Neuronal stem cell (in vitro differentiated cells): Measurements from ENCODE around the gene MTARC2.

Experiments used
- DNase-seq: peaks from one replicate; pipeline ENCODE4 v3.0.0-alpha.2; 2013; ENCODE audit warnings: low spot score
- H2AFZ ChIP-seq: one replicate; pipeline ENCODE4 v1.6.1; 2013; ENCODE audit warnings: mild to moderate bottlenecking, low read length, inconsistent platforms
- H2AK5ac ChIP-seq: 2 replicates; pipeline ENCODE4 v1.6.1; 2013; ENCODE audit warnings: low read depth, mild to moderate bottlenecking, inconsistent platforms, low read length, moderate library complexity, mixed read lengths
- H2BK120ac ChIP-seq: 2 replicates; pipeline ENCODE4 v1.6.1; 2013; ENCODE audit warnings: low read depth, mild to moderate bottlenecking, inconsistent platforms, low read length, moderate library complexity, mixed read lengths
- H2BK12ac ChIP-seq: one replicate; pipeline ENCODE4 v1.6.1; 2013; ENCODE audit warnings: low read length, inconsistent platforms
- H2BK15ac ChIP-seq: 2 replicates; pipeline ENCODE4 v1.6.1; 2013; ENCODE audit warnings: mild to moderate bottlenecking, low read length, inconsistent platforms, mixed read lengths
- H2BK5ac ChIP-seq: one replicate; pipeline ENCODE4 v1.6.1; 2013; ENCODE audit warnings: inconsistent platforms, mild to moderate bottlenecking, low read length, moderate library complexity
- H3K14ac ChIP-seq: one replicate; pipeline ENCODE4 v1.6.1; 2013; ENCODE audit warnings: low read length, inconsistent platforms
- H3K18ac ChIP-seq: 2 replicates; pipeline ENCODE4 v1.6.1; 2013; ENCODE audit warnings: low read length, inconsistent platforms
- H3K23ac ChIP-seq: 2 replicates; pipeline ENCODE4 v1.6.1; 2013; ENCODE audit warnings: low read depth, mild to moderate bottlenecking, mixed read lengths, low read length, inconsistent platforms; ENCODE audit not compliant: poor library complexity
- H3K27ac ChIP-seq: replicated peaks from 3 replicates; pipeline ENCODE4 v1.5.1; 2013; ENCODE audit warnings: low read length, inconsistent platforms
- H3K27me3 ChIP-seq, 3 experiments: 2 replicates each; pipeline ENCODE4 v1.6.1; 2013; ENCODE audit warnings: low read length in 3 of 3, mild to moderate bottlenecking in 2 of 3, inconsistent platforms in 1 of 3, low read depth in 1 of 3, mixed read lengths in 1 of 3, moderate library complexity in 1 of 3; ENCODE audit not compliant: control insufficient read depth in 3 of 3, insufficient read depth in 3 of 3
- H3K36me3 ChIP-seq, 2 donors: replicated peaks in 1 of 2; 2 replicates each; pipeline ENCODE4 v1.6.1; 2013; ENCODE audit warnings: low read length in 2 of 2; ENCODE audit not compliant: control insufficient read depth in 2 of 2, insufficient read depth in 2 of 2
- H3K4ac ChIP-seq: 2 replicates; pipeline ENCODE4 v1.6.1; 2013; ENCODE audit warnings: inconsistent platforms, mild to moderate bottlenecking, low read length, moderate library complexity
- H3K4me1 ChIP-seq, 2 donors: 1 replicate in 1 of 2; 2 replicates in 1 of 2; pipeline ENCODE4 v1.6.1; 2013; ENCODE audit warnings: low read length in 2 of 2, low read depth in 1 of 2; ENCODE audit not compliant: control insufficient read depth in 2 of 2, insufficient read depth in 1 of 2
- H3K4me2 ChIP-seq: one replicate; pipeline ENCODE4 v1.6.1; 2013; ENCODE audit warnings: mild to moderate bottlenecking, low read length, inconsistent platforms; ENCODE audit not compliant: insufficient read depth, poor library complexity, severe bottlenecking
- H3K4me3 ChIP-seq, 2 donors: 2 replicates each; pipeline ENCODE4 v1.5.1; 2013; ENCODE audit warnings: low read length in 2 of 2, mild to moderate bottlenecking in 2 of 2, inconsistent platforms in 1 of 2, moderate library complexity in 1 of 2
- H3K79me1 ChIP-seq: one replicate; pipeline ENCODE4 v1.6.1; 2013; ENCODE audit warnings: low read depth, mild to moderate bottlenecking, inconsistent platforms, low read length, moderate library complexity
- H3K9ac ChIP-seq: one replicate; pipeline ENCODE4 v1.6.1; 2013; ENCODE audit warnings: mild to moderate bottlenecking, low read depth, low read length, inconsistent platforms; ENCODE audit not compliant: poor library complexity
- H3K9me3 ChIP-seq, 2 donors: replicated peaks in 1 of 2; 2 replicates each; pipeline versions ENCODE3 to v1.6.1; 2013; ENCODE audit warnings: low read length in 2 of 2, mild to moderate bottlenecking in 2 of 2, inconsistent platforms in 1 of 2, low read depth in 1 of 2, mixed read lengths in 1 of 2, moderate library complexity in 1 of 2; ENCODE audit not compliant: control insufficient read depth in 2 of 2, insufficient read depth in 1 of 2
- H4K8ac ChIP-seq: one replicate; pipeline ENCODE4 v1.6.1; 2013; ENCODE audit warnings: low read depth, mild to moderate bottlenecking, inconsistent platforms, low read length, moderate library complexity
- H4K91ac ChIP-seq: one replicate; pipeline ENCODE4 v1.6.1; 2013; ENCODE audit warnings: low read length, low read depth, mild to moderate bottlenecking, inconsistent platforms; ENCODE audit not compliant: poor library complexity
- WGBS, 2 donors: extraction: QIAGEN DNeasy Blood & Tissue Kit; methylation state at CpG; one replicate each; pipeline ENCODE4 v1.1.7; 2013; ENCODE audit warnings: missing lambda C conversion rate in 2 of 2, mixed read lengths in 1 of 2; ENCODE audit not compliant: insufficient read length in 2 of 2, insufficient replicate concordance in 1 of 2; ENCODE audit errors: extremely low coverage in 2 of 2; 5-methylcytosine and 5-hydroxymethylcytosine counted together

Gene MTARC2

DNA sequence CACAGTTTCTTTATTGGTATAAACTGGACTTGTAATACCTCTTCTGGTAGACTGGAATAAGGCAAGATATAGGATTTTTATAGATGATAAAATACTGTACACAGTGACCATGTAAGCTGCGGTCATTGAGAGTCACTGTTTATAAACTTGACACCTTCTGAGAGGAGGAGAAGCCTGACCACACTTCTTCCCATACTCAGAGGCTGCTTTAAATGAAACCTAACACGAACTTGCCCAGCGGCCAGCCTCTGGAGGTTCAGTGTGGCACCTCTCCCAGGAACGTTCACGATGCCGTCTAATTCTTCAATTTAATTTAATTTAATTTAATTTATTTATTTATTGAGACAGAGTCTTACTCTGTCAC is 61.0 kb downstream of the MTARC2 start:
- H3K18ac ChIP-seq, result no peak overlapping the region
- H2BK12ac ChIP-seq, result no peak overlapping the region
- H3K27ac ChIP-seq, result no peak overlapping the region

DNA sequence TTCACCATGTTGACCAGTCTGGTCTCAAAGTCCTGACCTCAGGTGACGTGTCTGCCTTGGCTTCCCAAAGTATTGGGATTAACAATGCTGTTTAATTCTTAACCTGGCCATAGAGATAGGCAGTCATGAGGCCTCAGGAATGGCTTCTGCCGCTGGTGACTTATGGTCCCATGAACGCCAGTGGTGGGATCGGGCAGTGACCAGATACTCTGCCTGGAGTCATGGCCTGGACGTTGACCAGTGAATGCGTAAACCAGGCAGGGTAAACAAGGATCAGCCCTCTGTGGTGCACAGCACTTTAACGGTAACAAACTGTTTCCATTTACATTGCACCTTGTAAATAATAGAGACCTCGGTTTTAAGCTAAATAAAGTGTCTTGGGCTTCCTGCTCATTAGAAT is 61.6 kb downstream of the MTARC2 start:
- H3K14ac ChIP-seq, result no peak overlapping the region
- no peak overlapping the region for H2AFZ ChIP-seq
- H3K4me3 ChIP-seq, result no peak overlapping the region
- no peak overlapping the region for H2BK120ac ChIP-seq
- no peaks in the 10 kb centered on the region for H3K27me3 ChIP-seq
- no peak overlapping the region for H2AK5ac ChIP-seq
- no peak for DNase-seq
- no peak overlapping the region for H4K91ac ChIP-seq
- H3K4ac ChIP-seq, result no peak overlapping the region
- no peak overlapping the region for H2BK15ac ChIP-seq
- H2BK12ac ChIP-seq, result no peak overlapping the region
- no peak overlapping the region for H4K8ac ChIP-seq
- no CpG with 5 or more reads among the region's 8 CpGs for WGBS, 2 donors
- H3K4me2 ChIP-seq, result no peak overlapping the region
- H2BK5ac ChIP-seq, result no peak overlapping the region
- H3K9ac ChIP-seq, result no peak overlapping the region
- H3K4me1 ChIP-seq, result no peaks in the 10 kb centered on the region
- no peak overlapping the region for H3K27ac ChIP-seq
- H3K18ac ChIP-seq, result no peak overlapping the region
- peaks cover 0 to 4% of the 10 kb centered on the region in 2 donors for H3K36me3 ChIP-seq
- H3K79me1 ChIP-seq, result no peaks in the 10 kb centered on the region
- H3K23ac ChIP-seq, result no peak overlapping the region
- no peaks in the 10 kb centered on the region for H3K9me3 ChIP-seq

More for the DNA sequence above, 61.0 kb downstream of the MTARC2 start:
- no CpG with 5 or more reads among the region's 6 CpGs for WGBS, 2 donors
- H3K79me1 ChIP-seq, result no peaks in the 10 kb centered on the region
- H2BK120ac ChIP-seq, result no peak overlapping the region
- H2AFZ ChIP-seq, result no peak overlapping the region
- no peak overlapping the region for H3K4me2 ChIP-seq
- H2BK15ac ChIP-seq, result no peak overlapping the region
- no peak overlapping the region for H4K91ac ChIP-seq
- H4K8ac ChIP-seq, result no peak overlapping the region
- no peak overlapping the region for H3K4me3 ChIP-seq
- H3K4ac ChIP-seq, result no peak overlapping the region
- no peak overlapping the region for H3K14ac ChIP-seq
- no peak overlapping the region for H2AK5ac ChIP-seq
- H3K4me1 ChIP-seq, result no peaks in the 10 kb centered on the region
- no peak for DNase-seq
- no peak overlapping the region for H3K9ac ChIP-seq
- H2BK5ac ChIP-seq, result no peak overlapping the region
- H3K9me3 ChIP-seq, result no peaks in the 10 kb centered on the region
- H3K27me3 ChIP-seq, result no peaks in the 10 kb centered on the region
- H3K23ac ChIP-seq, result no peak overlapping the region
- peaks cover 0 to 4% of the 10 kb centered on the region in 2 donors for H3K36me3 ChIP-seq

DNA sequence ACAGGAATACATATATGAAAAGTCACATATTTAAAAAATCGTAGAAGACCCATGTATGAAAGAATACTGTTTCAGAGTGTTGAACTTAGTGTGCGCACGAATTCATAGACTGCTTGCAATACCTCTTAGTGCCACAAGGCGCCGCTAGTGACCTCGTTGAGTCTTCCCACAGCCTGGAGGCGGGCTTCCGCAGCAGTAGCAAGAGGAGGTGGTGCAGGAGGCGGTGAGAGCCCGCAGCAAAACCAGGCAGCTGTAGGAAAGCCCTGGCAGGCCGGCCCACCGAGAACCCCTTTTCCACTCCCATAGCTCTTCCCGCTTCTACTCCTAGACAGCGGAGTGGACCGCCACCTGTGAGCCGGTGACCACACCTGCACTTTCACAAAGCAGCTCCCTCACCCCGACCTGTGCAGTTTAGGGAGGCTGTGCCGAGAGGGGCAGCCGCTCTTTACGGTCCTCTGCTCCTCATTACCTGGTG is 62.1 kb downstream of the MTARC2 start:
- Histone ChIP-seq H3K9ac (peak overlapping the region; percentile 63), H4K8ac (no peak overlapping the region), H3K27ac (no peak overlapping the region), H3K36me3 (peaks cover 0 to 4% of the 10 kb centered on the region in 2 donors), H4K91ac (no peak overlapping the region), H2AK5ac (no peak overlapping the region), H3K23ac (no peak overlapping the region), H2AFZ (peak overlapping the region; percentile 79), H2BK5ac (no peak overlapping the region), H2BK120ac (no peak overlapping the region), H3K27me3 (no peaks in the 10 kb centered on the region), H3K18ac (peak overlapping the region; percentile 78), H2BK12ac (no peak overlapping the region), H3K4ac (no peak overlapping the region), H3K4me1 (no peaks in the 10 kb centered on the region), H2BK15ac (no peak overlapping the region), H3K4me2 (peak overlapping the region; percentile 56), H3K14ac (no peak overlapping the region), H3K9me3 (no peaks in the 10 kb centered on the region), H3K79me1 (no peaks in the 10 kb centered on the region), H3K4me3 (peak overlapping the region in 1 of 2 donors; percentile 41)
- DNase-seq, result peak; percentile 79
- WGBS, 2 donors, result no CpG with 5 or more reads among the region's 20 CpGs

DNA sequence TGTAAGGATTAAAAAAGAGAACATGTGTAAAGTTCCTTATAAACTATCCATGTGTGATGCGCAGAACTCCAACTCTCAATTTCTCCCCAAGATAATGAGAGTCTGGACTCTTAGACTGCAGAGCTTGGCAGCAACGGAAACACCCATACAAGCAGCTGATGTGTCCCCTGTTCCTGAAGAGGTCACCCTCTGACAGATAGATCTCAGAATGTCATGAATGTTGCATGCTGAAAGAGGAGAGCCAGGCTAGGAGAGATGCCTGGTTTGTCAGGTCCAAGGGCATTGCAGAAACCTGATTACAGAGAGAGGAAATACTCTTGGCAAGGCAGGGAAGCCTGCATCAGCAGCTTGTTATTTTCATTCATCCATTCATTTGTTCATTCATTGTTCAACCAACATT is 62.8 kb downstream of the MTARC2 start:
- no peak overlapping the region for H2BK120ac ChIP-seq
- no peak for DNase-seq
- no peaks in the 10 kb centered on the region for H3K9me3 ChIP-seq
- no peaks in the 10 kb centered on the region for H3K79me1 ChIP-seq
- no peak overlapping the region for H2AK5ac ChIP-seq
- H2BK15ac ChIP-seq, result no peak overlapping the region
- no peak overlapping the region for H3K27ac ChIP-seq
- WGBS, 2 donors, result no CpG with 5 or more reads among the region's 2 CpGs
- H3K4me2 ChIP-seq, result no peak overlapping the region
- H3K14ac ChIP-seq, result no peak overlapping the region
- no peak overlapping the region for H3K18ac ChIP-seq
- H2BK12ac ChIP-seq, result no peak overlapping the region
- peaks cover 0 to 4% of the 10 kb centered on the region in 2 donors for H3K36me3 ChIP-seq
- H2AFZ ChIP-seq, result no peak overlapping the region
- H3K4me3 ChIP-seq, result no peak overlapping the region
- no peak overlapping the region for H4K8ac ChIP-seq
- no peak overlapping the region for H3K4ac ChIP-seq
- H3K9ac ChIP-seq, result no peak overlapping the region
- H4K91ac ChIP-seq, result no peak overlapping the region
- H2BK5ac ChIP-seq, result no peak overlapping the region
- H3K23ac ChIP-seq, result no peak overlapping the region
- H3K27me3 ChIP-seq, result no peaks in the 10 kb centered on the region
- no peaks in the 10 kb centered on the region for H3K4me1 ChIP-seq
